T follicular helper cell (primary cell): ENCODE measurements around the gene CEP120.
A peak's percentile ranks its signal among the peaks of the same experiment; 100 is the strongest.
"Not testable (repeated sequence)": the region's sequence is repeated elsewhere in the genome, so short reads cannot be mapped to it uniquely, and the experiment has no call there.

Experiments used
- DNase-seq: peaks from one replicate; pipeline ENCODE4 v3.0.0-alpha.2; 2020; ENCODE audit warnings: low read depth

Gene CEP120

GRCh38 chr5:123387313-123387712 lies 35.9 kb downstream of the CEP120 start:
- no peak for DNase-seq

- DNase-seq, result no peak
These were observed 41.0 kb downstream of the CEP120 start for GRCh38 chr5:123382252-123382651.

GRCh38 chr5:123371575-123372179 lies 51.5 kb downstream of the CEP120 start:
- peak; percentile 9 for DNase-seq

GRCh38 chr5:123369371-123369968 lies 53.7 kb downstream of the CEP120 start:
- no peak for DNase-seq

- no peak for DNase-seq
These were observed 55.5 kb downstream of the CEP120 start for GRCh38 chr5:123367739-123368138.

GRCh38 chr5:123365156-123365555 lies 58.0 kb downstream of the CEP120 start:
- DNase-seq, result no peak

- DNase-seq, result no peak
These were observed 58.6 kb downstream of the CEP120 start for GRCh38 chr5:123364441-123365155.

- DNase-seq, result no peak
These were observed 62.3 kb downstream of the CEP120 start for GRCh38 chr5:123360910-123361309.

- DNase-seq, result no peak
These were observed 63.0 kb downstream of the CEP120 start for GRCh38 chr5:123360201-123360571.

GRCh38 chr5:123359454-123360200 lies 63.6 kb downstream of the CEP120 start:
- no peak for DNase-seq

- DNase-seq, result no peak
These were observed 64.5 kb downstream of the CEP120 start for GRCh38 chr5:123358751-123359150.

GRCh38 chr5:123358304-123358703 lies 64.9 kb downstream of the CEP120 start:
- DNase-seq, result no peak

GRCh38 chr5:123351820-123352219 lies 71.4 kb downstream of the CEP120 start:
- DNase-seq, result no peak

GRCh38 chr5:123351240-123351639 lies 72.0 kb downstream of the CEP120 start:
- no peak for DNase-seq

- no peak for DNase-seq
These were observed 72.5 kb downstream of the CEP120 start for GRCh38 chr5:123350742-123351141.

GRCh38 chr5:123344816-123345426 lies 78.3 kb downstream of the CEP120 start:
- no peak for DNase-seq

GRCh38 chr5:123340928-123341327 lies 82.3 kb downstream of the CEP120 start:
- no peak for DNase-seq

- DNase-seq, result not testable (repeated sequence)
These were observed 114.8 kb downstream of the CEP120 start for GRCh38 chr5:123308377-123308776.

- no peak for DNase-seq
These were observed 117.5 kb downstream of the CEP120 start for GRCh38 chr5:123305751-123306150.

GRCh38 chr5:123304777-123305316 lies 118.4 kb downstream of the CEP120 start:
- DNase-seq, result no peak

GRCh38 chr5:123303802-123304201 lies 119.4 kb downstream of the CEP120 start:
- no peak for DNase-seq

GRCh38 chr5:123300266-123300665 lies 122.9 kb downstream of the CEP120 start:
- no peak for DNase-seq
